Measurements from ENCODE around the gene PKD2L1.
"Not testable (repeated sequence)": the region's sequence is repeated elsewhere in the genome, so short reads cannot be mapped to it uniquely, and the experiment has no call there.

The PKD2L1 gene

GRCh38 chr10:100287756-100288155 lies 42.3 kb downstream of the PKD2L1 start:
- no peak for DNase-seq (ENCODE audit: extremely low read depth in 1 of 2, low read depth in 1 of 2)

- peak; percentile 48 to 83 for DNase-seq (ENCODE audit: extremely low read depth in 1 of 2, low read depth in 1 of 2)
Measured at GRCh38 chr10:100286051-100287033, 43.7 kb downstream of the PKD2L1 start, which contains the start of gene BLOC1S2. Gene BLOC1S2, minus strand, starts transcription at chr10:100286680. Its CDS starts 21 bp downstream, at chr10:100286659.

GRCh38 chr10:100285326-100285725 lies 44.7 kb downstream of the PKD2L1 start:
- not testable (repeated sequence) for DNase-seq (ENCODE audit: extremely low read depth in 1 of 2, low read depth in 1 of 2)

- no peak for DNase-seq (ENCODE audit: extremely low read depth in 1 of 2, low read depth in 1 of 2)
Measured at GRCh38 chr10:100282907-100283306, 47.1 kb downstream of the PKD2L1 start.

- DNase-seq (ENCODE audit: extremely low read depth in 1 of 2, low read depth in 1 of 2) = not testable (repeated sequence)
Measured at GRCh38 chr10:100276971-100277370, 53.1 kb downstream of the PKD2L1 start.

GRCh38 chr10:100267239-100268104 lies 62.6 kb downstream of the PKD2L1 start, which contains the start of gene CWF19L1:
Gene CWF19L1, minus strand, starts transcription at chr10:100267638. Its CDS starts 45 bp downstream, at chr10:100267593.
- DNase-seq (ENCODE audit: extremely low read depth in 1 of 2, low read depth in 1 of 2) = peak; percentile 22 to 55

GRCh38 chr10:100265821-100266485 lies 64.1 kb downstream of the PKD2L1 start:
- no peak for DNase-seq (ENCODE audit: extremely low read depth in 1 of 2, low read depth in 1 of 2)

- no peak for DNase-seq (ENCODE audit: extremely low read depth in 1 of 2, low read depth in 1 of 2)
Measured at GRCh38 chr10:100254191-100254590, 75.8 kb downstream of the PKD2L1 start.

- DNase-seq (ENCODE audit: extremely low read depth in 1 of 2, low read depth in 1 of 2) = no peak
Measured at GRCh38 chr10:100253041-100253440, 77.0 kb downstream of the PKD2L1 start.

- no peak for DNase-seq (ENCODE audit: extremely low read depth in 1 of 2, low read depth in 1 of 2)
Measured at GRCh38 chr10:100248820-100249219, 81.2 kb downstream of the PKD2L1 start.

- DNase-seq (ENCODE audit: extremely low read depth in 1 of 2, low read depth in 1 of 2) = no peak
Measured at GRCh38 chr10:100245484-100246220, 84.4 kb downstream of the PKD2L1 start.

GRCh38 chr10:100239851-100240250 lies 90.2 kb downstream of the PKD2L1 start:
- no peak for DNase-seq (ENCODE audit: extremely low read depth in 1 of 2, low read depth in 1 of 2)

- DNase-seq (ENCODE audit: extremely low read depth in 1 of 2, low read depth in 1 of 2) = no peak
Measured at GRCh38 chr10:100238429-100238828, 91.6 kb downstream of the PKD2L1 start.
